Stimulated activated CD8-positive, alpha-beta memory T cell treated with anti-CD3 and anti-CD28 coated beads, Interleukin-4, amount 100 ng/mL, for 4 hours (primary cell): Measurements from ENCODE around the gene GET4.

Source experiments
- DNase-seq, 2 donors: peaks; one replicate each; pipeline ENCODE4 v3.0.0-alpha.2; 2020; ENCODE audit warnings: low read depth in 2 of 2, low spot score in 1 of 2

The GET4 gene, protein sequence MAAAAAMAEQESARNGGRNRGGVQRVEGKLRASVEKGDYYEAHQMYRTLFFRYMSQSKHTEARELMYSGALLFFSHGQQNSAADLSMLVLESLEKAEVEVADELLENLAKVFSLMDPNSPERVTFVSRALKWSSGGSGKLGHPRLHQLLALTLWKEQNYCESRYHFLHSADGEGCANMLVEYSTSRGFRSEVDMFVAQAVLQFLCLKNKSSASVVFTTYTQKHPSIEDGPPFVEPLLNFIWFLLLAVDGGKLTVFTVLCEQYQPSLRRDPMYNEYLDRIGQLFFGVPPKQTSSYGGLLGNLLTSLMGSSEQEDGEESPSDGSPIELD

DNA sequence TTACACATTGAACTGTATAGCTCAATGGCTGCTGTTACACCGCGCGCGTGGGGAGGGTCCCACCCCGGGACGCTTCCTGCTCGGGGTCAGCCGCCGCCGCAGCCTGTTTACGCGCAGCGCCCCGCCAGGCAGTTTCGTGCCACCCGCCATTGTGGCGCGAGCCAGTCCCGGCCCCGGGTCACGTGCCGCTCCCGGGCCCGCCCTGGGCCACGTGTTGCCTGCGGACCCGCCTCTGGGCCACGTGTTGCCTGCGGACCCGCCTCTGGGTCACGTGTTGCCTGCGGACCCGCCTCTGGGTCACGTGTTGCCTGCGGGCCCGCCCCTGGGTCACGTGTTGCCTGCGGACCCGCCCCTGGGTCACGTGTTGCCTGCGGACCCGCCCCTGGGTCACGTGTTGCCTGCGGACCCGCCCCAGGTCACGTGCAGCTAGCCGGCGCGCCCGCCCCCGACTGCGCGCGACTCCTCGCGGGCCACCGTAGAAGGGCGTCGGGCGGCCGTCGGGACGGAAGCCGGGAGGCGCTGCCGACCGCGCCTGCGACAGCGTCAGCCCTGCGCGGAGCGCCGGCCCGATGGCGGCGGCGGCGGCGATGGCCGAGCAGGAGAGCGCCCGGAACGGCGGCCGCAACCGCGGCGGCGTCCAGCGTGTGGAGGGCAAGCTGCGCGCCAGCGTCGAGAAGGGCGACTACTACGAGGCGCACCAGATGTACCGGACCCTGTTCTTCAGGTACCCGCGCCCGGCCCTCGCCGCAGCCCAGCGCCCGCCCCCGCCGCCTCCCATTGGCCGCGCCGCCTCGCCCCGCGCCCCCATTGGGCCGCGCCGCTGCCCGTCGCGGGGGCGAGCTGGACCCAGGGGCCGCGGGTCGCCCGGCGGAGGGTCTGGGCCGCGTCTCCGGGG lies at the start of gene GET4:
TSS of gene GET4 (plus strand) at position 478 of the 895 bp plus-strand sequence. CDS start at position 570, 92 bp downstream.
- DNase-seq: peak; percentile 92 to 93

DNA sequence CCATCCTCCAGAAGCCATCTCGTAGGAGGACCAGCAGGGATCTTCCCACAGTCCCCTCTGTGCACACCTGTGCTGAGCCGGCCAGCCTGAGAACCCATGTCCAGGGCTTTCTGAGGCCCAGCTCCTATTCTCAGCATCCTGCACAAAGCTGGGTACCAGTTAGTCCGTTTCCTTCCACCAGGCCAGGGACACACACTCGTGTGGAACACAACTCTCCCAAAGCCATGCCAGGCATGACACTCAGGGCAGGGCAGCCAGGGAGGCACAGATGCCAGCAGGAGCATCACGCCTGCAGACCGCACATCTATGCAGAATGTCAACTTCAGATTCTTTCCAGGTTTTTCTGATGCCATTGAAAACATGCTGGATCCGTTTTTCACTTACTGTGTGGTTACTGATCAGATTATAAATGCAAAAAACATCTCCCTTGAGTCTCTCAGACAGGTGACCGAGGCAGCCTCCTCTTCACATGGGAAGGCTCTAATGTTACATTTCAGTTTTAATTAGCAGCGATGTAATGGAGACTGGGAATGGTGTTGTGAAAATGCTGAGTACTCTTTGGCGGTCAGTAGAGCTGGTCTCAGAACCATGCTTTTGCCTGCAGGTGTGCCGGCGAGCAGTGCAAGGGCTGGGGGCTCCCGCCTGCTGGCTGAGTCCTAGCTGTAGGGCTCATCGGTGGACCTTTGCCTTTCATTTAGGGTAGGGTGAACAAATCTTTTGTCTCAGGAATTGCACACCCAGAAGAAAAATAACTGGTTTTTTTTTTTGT lies 47.4 kb upstream of the GET4 start:
- DNase-seq: no peak

- DNase-seq: no peak
Observed at GRCh38 chr7:830069-830468, 46.3 kb upstream of the GET4 start.

- no peak for DNase-seq
Observed at GRCh38 chr7:831596-832166, 44.7 kb upstream of the GET4 start.

GRCh38 chr7:832167-832967 lies 44.0 kb upstream of the GET4 start, which contains the start of gene SUN1:
SUN1 (plus strand) TSS chr7:832476; CDS start chr7:832525, 49 bp downstream.
- peak; percentile 30 to 44 for DNase-seq

DNA sequence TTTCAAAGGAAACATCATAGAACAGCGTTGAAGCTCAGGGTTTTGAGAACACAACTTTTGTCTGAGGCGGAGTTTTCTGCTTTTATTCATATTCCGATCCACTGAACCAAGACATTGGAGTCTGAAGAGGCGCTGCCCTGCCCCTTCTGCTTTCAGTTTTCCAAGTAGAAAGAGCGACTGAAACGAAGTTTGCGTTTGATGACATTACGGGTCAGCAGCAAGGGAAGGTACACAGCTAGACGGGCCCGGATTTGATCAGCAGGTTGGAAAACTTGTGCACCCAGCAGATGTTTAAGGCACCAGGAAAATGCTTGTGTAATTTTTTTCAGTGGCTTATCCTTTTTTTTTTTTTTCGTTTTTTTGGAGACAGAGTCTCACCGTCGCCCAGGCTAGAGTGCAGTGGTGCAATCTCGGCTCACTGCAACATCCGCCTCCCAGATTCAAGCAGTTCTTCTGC lies 43.4 kb upstream of the GET4 start:
- DNase-seq: no peak

DNA sequence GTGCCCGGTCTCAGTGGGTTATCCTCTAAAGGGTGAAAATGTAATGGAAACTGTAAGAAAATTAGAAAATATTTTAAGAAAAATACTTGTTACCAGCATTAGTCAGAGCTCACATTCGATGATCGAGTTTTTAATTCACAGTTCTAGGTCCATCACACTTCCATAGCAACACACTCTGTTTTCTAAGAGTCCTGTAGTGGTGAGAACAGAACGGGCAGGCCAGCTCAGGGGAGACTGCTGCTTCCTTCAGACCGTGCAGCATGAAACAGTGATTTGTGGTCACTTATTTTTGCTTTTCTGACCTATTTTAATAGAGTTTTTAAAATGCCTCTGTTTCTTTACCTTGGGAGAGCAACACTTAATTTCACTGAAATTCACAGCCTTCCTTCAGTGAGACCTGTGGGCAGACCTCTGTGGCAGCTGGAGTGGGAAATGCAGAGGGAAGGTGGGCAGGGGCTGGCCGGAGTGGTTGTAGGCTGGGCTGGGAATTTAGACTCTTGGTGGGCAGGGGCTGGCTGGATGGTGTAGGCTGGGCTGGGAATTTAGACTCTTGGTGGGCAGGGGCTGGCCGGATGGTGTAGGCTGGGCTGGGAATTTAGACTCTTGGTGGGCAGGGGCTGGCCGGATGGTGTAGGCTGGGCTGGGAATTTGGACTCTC lies 42.6 kb upstream of the GET4 start:
- no peak for DNase-seq

DNA sequence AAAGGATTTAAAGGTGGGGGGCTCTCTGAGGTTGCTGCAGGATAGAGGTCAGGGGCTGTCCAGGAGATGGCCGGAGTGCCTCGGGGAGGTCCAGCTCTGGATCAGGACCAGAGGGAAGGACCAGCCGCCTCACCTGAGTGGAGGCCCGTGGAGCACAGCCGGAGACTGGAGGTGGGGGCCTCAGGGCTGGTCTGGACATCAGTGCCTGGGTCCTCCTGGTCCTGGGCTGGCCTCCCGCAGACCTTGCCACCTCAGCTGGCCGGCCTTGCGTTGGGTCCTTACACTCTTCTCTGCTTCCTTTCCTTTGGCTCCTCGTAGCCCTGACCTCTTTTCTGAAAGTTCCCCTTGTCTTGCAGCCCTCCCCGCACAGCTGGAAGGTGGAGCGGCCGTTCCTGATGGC lies 42.1 kb upstream of the GET4 start:
- no peak for DNase-seq

GRCh38 chr7:835021-835420 lies 41.3 kb upstream of the GET4 start:
- no peak for DNase-seq

GRCh38 chr7:835485-836401 lies 40.6 kb upstream of the GET4 start:
- no peak for DNase-seq

- DNase-seq: no peak
Observed at GRCh38 chr7:836429-836828, 39.9 kb upstream of the GET4 start.

GRCh38 chr7:837001-837400 lies 39.4 kb upstream of the GET4 start:
- DNase-seq: no peak

- no peak for DNase-seq
Observed at GRCh38 chr7:840001-840600, 36.3 kb upstream of the GET4 start.

DNA sequence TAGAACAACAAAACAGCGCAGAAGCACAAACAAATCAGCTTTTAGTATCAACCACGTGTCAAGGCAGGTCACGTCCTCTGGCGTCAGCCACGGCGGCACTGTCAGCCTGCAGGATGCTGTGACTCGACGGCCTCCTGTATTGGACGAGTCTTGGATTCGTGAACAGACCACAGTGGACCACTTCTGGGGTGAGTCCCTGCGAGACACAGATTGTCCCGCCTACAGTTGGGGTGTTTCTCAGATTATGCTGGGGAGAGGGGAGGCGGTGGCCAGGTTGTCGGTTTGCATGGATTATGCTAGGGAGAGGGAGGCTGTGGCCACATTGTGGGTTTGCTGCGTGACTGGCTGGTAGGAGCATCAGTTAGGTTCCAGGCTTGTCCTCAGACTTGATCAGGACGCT lies 34.4 kb upstream of the GET4 start:
- no peak for DNase-seq

GRCh38 chr7:842431-843031 lies 33.8 kb upstream of the GET4 start:
- no peak for DNase-seq

DNA sequence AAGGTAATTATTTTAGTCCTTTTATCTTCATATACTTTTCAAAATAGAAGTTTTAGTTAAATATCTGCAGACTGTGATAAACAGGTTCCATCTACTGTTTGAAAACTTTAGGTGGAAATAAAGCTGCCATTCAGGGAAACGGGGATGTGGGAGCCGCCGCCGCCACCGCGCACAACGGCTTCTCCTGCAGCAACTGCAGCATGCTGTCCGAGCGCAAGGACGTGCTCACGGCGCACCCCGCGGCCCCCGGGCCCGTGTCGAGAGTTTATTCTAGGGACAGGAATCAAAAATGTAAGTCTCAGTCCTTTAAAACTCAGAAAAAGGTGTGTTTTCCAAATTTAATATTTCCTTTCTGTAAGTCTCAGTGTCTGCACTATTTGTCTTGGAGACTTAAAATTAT lies 33.1 kb upstream of the GET4 start:
- DNase-seq: no peak

DNA sequence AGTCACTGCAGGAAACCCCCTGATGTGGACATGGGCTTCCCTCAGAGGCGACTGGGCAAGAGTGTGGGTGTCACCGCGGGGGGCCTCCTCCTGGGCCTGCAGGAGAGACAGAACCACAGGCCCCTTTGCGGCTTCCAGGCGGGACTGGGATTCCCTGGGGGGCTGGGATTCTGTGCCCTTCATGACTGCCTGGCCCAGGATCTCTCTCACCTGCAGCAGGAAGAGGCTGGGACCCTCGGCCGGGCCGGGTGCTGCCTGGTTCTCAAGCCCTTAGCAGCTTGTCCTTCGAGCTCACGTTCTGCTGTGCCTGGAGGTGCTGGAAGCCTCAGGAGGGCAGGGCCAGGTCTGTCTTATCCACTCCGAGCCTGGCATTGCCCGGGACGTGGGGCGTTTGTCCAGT lies 32.3 kb upstream of the GET4 start:
- DNase-seq: no peak

GRCh38 chr7:844514-844913 lies 31.8 kb upstream of the GET4 start:
- no peak for DNase-seq
